GM12891 (cell line): ENCODE results near the gene ARFGEF2.

Source experiments
- DNase-seq: peaks from one replicate; pipeline ENCODE4 v3.0.0; 2011; ENCODE audit warnings: low spot score; ENCODE audit not compliant: insufficient read length
- FAIRE-seq: peaks from 2 replicates; lab custom pipeline; 2011; peaks lifted over from hg19 to GRCh38; lab: Jason Lieb, UNC
- PAX5 ChIP-seq: IDR thresholded peaks from 2 replicates; pipeline ENCODE4 v1.6.1; 2011; ENCODE audit warnings: low read length, moderate library complexity, mild to moderate bottlenecking; ENCODE audit not compliant: insufficient read depth, severe bottlenecking
- POLR2A ChIP-seq: IDR thresholded peaks from 2 replicates; pipeline ENCODE4 v1.6.1; 2011; ENCODE audit warnings: low read depth, low read length, control low read depth
- POLR2AphosphoS5 ChIP-seq: IDR thresholded peaks from 2 replicates; pipeline ENCODE4 v1.6.1; 2011; ENCODE audit warnings: low read depth, low read length, control low read depth
- POU2F2 ChIP-seq: IDR thresholded peaks from 2 replicates; pipeline ENCODE4 v1.6.1; 2011; ENCODE audit warnings: low read depth, mild to moderate bottlenecking, control low read depth, low read length, moderate library complexity
- SPI1 ChIP-seq: IDR thresholded peaks from 2 replicates; pipeline ENCODE4 v1.6.1; 2011; ENCODE audit warnings: low read depth, low read length, control low read depth
- TAF1 ChIP-seq: IDR thresholded peaks from 2 replicates; pipeline ENCODE4 v1.6.1; 2011; ENCODE audit warnings: low read depth, low read length, control low read depth

The ARFGEF2 gene

GRCh38 chr20:48898210-48898609 lies 23.3 kb upstream of the ARFGEF2 start:
- FAIRE-seq: no peak
- no peak for DNase-seq

GRCh38 chr20:48898896-48899530 lies 22.5 kb upstream of the ARFGEF2 start:
- TF ChIP-seq POU2F2 (no peak), POLR2AphosphoS5 (no peak), SPI1 (no peak), TAF1 (no peak), POLR2A (no peak), PAX5 (no peak)
- no peak for FAIRE-seq
- DNase-seq: no peak

More at GRCh38 chr20:48898210-48898609, 23.3 kb upstream of the ARFGEF2 start:
- TF ChIP-seq TAF1 (no peak), POLR2A (no peak), POU2F2 (no peak), SPI1 (no peak), POLR2AphosphoS5 (no peak), PAX5 (no peak)

GRCh38 chr20:48899881-48900280 lies 21.6 kb upstream of the ARFGEF2 start:
- TF ChIP-seq SPI1 (no peak), PAX5 (no peak), TAF1 (no peak), POU2F2 (no peak), POLR2AphosphoS5 (no peak), POLR2A (no peak)
- no peak for DNase-seq
- no peak for FAIRE-seq

DNA sequence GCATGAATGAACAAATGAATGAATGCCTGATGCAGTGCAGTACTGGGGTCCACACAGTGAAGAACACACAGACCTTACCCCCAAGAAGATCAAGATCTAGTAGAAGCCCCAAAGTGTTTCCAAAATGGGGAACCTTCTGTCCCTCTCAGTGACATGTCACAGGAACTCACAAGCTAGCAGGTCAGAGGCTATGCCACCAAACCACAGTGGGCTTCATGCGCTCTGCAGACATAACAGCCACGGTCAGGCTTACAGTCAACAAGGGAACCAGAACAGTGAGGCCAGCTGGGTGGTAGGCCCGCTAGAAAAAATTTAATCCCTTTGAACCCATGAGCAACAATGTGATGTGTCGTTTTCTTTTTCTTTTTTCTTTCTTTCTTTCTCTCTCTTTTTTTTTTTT lies 20.2 kb upstream of the ARFGEF2 start:
- DNase-seq: no peak
- FAIRE-seq: no peak
- TF ChIP-seq POLR2A (no peak), SPI1 (no peak), POLR2AphosphoS5 (no peak), POU2F2 (no peak), TAF1 (no peak), PAX5 (no peak)

DNA sequence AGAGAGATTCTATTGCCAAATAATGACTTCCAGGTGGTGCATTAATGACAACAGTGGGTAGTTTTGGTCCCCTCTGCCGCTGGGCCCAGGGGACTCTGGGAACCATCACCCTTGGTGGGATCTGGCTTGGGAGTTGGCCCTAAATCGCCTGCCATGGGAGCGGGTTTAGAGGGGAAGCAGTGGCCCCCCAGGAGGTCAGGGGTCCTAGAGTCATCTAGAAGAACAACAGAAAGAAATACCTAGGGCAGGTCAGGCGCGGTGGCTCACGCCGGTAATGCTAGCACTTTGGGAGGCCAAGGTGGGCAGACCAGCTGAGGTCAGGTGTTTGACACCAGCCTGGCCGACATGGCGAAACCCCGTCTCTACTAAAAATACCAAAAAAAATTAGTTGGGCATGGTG lies 17.8 kb upstream of the ARFGEF2 start:
- FAIRE-seq: no peak
- no peak for DNase-seq
- TF ChIP-seq POLR2AphosphoS5 (no peak), PAX5 (no peak), POLR2A (no peak), POU2F2 (no peak), SPI1 (no peak), TAF1 (no peak)

DNA sequence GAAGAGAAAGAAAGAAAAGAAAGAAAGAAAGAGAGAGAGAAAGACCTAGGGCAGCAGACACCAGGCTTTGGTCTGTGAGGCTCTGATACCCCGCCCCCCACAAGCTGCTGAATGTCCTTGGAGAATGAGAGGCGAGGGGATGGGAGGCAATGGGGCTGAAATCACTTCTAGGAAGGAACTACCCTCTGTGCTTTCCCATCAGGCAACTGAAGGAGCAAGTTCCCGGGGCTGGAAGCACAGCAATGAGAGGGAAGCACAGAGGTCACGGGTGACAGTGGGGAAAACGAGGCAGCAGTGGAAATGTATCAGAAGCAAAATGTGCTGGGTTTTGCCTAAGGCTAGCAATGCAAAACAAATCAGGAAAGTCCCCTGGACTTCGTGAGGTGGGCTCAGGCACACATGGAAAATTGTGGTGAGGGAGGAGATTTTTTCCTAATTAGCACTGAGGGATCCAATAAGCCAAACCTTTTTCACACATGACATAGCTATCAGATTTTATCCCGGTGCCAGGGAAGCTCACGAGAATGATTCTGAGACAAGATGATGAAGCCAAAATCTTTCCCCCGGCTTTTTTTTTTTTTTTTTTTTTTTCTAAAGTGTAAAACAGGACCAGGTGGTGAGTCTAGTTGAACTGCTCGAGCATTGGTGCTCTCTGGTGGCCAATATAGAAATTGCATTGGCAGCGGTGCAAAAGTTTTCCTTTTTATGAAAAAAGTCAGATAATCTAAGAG lies 16.8 kb upstream of the ARFGEF2 start:
- FAIRE-seq (peak; percentile 5), DNase-seq (no peak)
- TF ChIP-seq TAF1 (no peak), SPI1 (no peak), PAX5 (no peak), POLR2AphosphoS5 (no peak), POLR2A (no peak), POU2F2 (no peak)

DNA sequence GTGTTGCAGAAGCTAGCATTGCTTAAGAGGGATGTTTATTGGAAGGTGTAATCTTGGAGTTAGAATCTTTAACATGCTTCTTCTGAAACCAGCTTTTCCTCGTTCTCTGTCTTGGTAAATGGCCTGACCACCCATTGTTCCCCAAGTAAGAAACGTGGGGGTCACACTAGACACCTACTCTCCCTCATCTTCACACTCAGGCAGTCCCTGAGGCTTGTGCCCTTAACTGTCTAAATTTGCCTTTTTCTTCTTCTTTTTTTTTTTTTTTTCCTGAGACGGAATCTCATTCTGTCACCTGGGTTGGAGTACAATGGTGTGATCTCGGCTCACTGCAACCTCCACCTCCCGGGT lies 16.2 kb upstream of the ARFGEF2 start:
- DNase-seq (no peak), FAIRE-seq (no peak)
- TF ChIP-seq SPI1 (no peak), TAF1 (no peak), PAX5 (no peak), POU2F2 (no peak), POLR2A (no peak), POLR2AphosphoS5 (no peak)

- no peak for DNase-seq
- TF ChIP-seq POLR2AphosphoS5: no peak
- TF ChIP-seq POLR2A: no peak
- TF ChIP-seq POU2F2: no peak
- no peak for TF ChIP-seq TAF1
- no peak for TF ChIP-seq PAX5
- no peak for TF ChIP-seq SPI1
- FAIRE-seq: no peak
These were observed 15.2 kb upstream of the ARFGEF2 start for GRCh38 chr20:48906221-48906877.

DNA sequence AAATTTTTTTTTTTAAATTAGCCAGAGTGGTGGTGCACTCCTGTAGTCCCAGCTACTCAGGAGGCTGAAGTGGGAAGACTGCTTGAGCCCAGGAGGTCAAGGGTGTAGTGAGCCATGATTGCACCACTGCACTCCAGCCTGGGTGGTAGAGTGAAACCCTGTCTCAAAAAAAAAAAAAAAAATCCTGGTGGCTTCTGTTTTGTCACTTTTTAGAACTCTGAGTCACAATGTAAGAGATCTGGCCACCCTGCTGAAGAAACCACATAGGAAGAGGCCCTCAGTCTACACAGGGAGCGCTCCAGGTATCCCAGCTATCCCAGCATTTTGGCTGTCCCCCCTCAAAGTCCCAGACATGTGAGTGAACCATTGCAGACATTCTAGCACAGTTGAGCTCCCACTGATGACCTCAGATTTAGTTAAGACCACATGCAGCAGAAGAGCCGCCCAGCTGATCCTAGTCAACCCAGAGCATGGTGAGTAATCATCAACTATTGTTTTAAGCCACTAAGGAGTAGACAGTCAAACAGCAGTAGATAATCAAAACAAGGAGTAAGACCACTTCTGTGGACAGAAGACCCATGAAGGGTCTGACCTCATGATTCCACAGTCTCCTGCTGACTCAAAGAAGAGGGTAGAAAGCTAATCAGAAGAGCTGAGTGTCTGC lies 12.7 kb upstream of the ARFGEF2 start:
- DNase-seq (no peak), FAIRE-seq (no peak)
- no peak for TF ChIP-seq POLR2AphosphoS5
- TF ChIP-seq POU2F2: no peak
- TF ChIP-seq PAX5: no peak
- no peak for TF ChIP-seq POLR2A
- no peak for TF ChIP-seq TAF1
- no peak for TF ChIP-seq SPI1
